Amniotic epithelial cell (primary cell): ENCODE data around the gene ISG15.
"Not testable (repeated sequence)": the region's sequence is repeated elsewhere in the genome, so short reads cannot be mapped to it uniquely, and the experiment has no call there.

Experiments used
- DNase-seq: peaks from one replicate; pipeline ENCODE4 v3.0.0-alpha.2; 2010; ENCODE audit warnings: low read depth

The ISG15 gene

DNA sequence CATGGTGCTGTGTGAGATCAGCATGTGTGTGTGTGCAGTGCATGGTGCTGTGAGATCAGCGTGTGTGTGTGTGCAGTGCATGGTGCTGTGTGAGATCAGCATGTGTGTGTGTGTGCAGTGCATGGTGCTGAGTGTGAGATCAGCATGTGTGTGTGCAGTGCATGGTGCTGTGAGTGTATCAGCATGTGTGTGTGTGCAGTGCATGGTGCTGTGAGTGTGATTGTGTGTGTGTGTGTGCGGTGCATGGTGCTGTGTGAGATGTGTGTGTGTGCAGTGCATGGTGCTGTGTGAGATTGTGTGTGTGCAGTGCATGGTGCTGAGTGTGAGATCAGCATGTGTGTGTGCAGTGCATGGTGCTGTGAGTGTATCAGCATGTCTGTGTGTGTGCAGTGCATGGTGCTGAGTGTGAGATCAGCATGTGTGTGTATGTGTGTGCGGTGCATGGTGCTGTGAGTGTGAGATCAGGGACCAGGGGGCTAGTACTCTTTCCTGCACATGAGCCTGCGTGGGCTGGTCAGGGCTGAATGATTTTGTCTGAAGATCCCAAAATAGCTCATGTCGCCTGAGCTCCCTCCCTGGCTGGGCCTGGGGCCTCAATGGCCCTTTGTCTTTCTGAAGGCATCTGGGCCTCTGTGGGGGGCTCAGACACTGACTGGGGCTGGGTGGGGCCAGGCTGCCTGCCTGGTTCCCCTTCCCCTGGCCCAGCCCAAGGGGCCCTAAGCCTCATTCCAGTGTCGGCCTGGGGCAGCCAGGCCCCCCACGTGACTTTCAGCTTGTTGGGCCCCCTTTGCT lies 17.8 kb downstream of the ISG15 start:
- not testable (repeated sequence) for DNase-seq

DNA sequence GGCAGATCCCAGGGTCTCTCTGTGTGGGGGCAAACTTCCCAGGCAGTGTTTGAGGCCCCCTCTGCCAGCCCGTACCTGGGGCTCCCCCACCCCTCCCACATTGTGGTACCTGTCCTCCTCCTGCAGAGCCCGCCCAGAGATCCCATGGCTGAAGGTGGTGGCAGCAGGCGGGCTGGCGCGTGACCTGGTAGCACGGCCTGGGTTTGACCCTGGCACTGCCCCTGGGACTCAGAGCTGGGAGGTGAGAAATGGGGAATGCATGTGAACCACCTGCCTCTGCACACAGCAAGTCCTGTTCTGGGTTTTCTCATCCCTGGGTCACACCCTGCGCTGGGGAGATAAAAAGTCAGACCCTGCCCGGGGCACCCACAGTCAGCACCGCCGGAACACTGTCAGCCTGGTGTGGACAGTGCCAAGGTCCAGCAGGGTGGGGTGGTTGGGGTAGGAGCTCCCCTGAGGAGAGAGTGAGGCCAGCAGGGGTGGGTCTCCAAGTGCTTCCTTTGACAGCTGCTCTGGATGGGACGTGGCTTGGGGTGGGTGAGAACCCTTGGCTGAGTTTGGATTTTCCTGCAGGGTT lies 18.4 kb downstream of the ISG15 start:
- DNase-seq: no peak

DNA sequence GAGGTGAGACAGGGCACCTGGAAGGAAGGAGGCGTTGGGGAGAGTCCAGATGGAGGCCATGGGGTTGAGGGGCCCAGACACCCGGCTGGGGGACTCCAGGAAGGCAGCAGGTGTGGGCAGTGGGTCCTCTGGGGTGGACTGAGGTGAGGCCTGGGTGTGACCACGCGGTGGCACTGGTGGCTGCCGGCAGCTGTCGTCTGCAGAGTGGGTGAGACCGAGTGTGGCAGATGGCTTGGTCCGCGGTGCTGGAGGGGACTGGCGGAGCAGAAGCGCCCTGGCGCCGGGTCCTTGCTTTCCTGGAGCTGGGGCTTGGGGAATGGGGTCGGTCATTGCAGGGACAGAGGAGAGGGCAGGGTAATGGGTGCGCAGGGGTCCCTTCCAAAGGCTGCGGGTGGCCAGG lies 19.1 kb downstream of the ISG15 start:
- DNase-seq: no peak

DNA sequence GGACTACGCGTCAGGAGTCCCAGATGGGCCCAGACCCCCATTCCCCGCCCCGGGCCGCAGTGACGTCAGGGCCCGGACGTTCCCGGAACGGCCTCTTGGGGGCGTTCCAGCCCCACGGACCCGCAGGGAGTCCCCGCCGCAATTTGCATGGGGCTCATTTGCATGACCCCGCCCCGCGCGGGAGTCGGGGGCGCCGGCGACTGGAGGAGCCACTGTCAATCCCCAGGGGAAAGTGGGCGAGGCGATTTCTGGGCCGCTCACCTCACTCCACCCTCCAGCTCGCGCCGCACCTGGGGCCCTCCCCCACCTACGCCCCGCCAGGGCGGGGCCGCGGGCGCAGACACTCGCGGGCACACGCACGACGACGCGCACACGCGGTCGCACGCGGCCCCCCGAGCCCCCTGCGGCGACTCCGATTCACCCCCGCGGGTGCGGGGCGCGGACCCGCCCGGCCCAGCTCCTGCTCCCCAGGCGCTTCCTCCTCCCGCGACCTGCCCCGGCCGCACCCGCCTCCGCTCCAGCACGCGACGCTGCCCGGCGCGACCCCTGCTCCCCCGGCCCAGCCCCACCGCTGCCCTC lies 19.8 kb downstream of the ISG15 start:
- DNase-seq: peak; percentile 66

DNA sequence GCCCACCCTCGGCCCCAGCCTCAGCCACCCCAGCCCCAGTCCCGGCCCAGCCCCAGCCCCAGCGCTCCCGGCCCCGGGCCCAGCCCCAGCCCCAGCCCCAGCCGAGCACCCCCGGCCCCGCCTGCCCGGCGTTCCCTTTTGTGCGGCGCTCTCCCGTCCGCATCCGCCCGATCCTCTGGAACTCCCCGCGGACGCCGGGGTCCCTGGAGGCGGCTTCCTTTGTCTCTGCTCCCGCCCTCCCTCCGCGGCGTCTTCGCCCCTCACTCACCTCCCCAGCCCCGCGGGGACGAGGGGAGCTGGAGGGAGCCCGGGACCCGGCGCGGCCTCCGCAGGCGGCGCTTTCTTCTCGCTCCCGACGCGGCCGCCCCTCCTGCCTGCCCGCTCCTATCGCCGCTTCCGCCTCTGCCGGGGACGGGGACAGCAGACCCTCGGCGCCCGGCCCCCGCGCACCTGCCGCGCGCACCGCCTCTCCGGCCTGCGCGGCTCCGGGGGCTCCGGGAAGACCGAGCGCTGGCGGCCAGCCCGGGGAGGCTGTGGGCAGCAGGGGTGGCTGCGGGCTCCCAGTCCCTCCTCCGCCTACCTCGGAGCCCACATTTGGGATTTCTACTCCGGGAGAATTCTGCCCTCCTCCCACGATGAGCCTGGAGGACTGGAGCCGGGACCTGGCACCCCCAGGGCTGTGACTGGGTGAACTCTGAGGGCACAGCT lies 20.6 kb downstream of the ISG15 start:
- DNase-seq: no peak

DNA sequence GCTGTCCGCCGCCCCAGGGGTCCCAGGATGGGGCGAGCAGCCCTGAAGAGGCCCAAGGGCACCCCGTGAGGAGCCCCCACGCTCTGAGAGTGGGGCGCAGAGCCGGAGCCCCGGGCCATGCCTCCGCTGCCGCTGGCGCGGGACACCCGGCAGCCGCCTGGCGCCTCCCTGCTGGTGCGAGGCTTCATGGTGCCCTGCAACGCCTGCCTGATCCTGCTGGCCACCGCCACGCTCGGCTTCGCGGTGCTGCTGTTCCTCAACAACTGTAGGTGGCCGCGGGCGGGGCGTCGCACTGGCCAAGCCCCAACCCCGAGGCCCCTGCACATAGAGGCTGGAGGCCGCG lies 21.1 kb downstream of the ISG15 start:
- DNase-seq: no peak

DNA sequence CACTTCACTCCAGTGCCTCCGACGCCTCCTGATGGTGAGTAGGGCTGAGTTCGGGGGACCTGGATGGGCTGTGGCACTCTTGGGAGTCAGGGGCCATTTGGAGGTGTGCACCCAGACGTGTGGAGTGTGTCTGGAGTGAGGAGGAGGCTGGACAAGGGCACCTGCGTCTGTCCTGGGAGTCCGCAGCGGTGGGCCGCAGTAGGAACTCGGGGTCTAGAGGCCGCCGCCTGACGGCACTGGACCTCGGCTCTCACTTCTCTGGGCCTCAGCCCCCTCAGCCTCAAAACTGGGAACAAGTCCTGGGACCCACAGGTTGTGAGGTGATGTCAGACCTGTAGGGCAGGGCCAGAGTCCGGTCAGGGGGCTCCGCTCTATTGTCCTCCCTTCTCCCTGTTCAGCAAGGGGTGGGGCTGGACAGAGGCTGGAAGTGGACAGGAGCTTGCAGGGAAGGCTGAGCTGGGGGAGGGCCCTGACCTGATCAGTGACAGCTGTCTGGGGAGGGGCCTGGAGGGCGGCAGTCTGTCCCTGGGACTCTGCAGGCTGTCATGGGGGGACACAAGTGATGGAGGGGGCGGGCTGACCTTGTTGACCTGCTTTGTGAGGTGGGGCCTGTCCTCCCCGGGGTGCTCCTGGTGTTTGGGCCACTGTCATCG lies 22.1 kb downstream of the ISG15 start:
- DNase-seq: no peak

DNA sequence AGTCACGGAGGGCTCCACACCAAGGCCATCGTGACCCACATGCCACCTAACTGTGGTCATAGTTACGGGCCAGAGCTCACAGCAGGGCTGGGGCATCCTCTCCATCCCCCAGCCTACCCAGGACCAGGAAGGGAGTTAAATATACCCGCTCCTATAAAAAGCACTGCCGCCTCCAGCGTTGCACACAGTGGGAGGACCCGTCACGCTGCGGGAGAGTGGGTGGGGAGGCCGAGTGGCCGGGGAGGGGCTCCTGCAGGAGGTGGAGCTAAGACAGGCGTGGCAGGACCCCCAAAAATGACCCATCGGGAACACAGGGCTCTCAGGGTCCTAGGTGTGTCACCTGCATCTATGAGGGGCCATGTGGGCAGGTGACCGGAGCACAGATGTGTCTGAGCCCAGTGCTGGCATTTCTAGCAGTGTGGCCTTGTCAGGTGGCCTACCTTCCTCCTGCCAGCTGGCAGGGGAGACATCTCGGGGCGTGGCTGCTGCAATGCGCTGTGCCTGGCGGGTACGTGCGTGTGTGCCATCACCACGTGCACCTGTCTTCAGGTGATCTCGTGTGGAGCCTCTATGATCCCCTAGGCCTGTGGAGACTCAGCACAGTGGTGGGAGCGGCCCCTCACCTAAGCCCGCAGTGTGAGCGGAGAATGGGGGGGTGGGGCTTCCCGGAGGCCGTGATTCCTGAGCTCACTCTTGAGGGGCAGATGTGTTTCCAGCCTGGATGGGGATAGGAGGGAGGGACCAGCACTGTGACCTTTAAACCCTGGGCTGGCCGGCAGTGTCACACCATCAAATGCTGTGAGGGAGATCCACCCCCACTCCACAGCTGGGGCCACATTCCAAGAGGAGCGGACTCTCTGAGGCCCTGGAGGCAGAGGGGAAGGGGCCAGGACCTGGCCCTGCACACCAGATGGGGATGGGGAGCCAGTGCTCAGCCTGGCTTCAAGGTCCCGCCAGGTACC lies 24.4 kb downstream of the ISG15 start:
- no peak for DNase-seq

DNA sequence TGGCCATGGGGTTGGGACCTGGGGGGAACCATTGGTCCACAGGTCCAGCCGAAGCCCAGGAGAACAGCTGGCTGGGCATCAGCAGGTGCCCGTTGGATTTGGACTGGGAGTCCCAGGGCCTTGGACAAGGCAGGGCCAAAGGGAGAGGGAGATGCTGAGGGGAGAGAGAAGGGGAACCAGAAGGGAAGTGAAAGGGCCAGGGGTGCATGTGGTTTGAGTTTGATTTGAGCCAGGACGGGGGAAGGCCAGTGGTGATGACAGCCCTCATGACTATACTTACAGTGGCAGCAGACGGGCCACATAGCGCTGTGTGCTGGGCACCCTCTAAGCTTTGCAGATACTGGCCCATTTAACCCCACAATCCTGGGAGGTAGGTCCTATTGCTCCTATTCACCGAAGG lies 25.4 kb downstream of the ISG15 start:
- no peak for DNase-seq

DNA sequence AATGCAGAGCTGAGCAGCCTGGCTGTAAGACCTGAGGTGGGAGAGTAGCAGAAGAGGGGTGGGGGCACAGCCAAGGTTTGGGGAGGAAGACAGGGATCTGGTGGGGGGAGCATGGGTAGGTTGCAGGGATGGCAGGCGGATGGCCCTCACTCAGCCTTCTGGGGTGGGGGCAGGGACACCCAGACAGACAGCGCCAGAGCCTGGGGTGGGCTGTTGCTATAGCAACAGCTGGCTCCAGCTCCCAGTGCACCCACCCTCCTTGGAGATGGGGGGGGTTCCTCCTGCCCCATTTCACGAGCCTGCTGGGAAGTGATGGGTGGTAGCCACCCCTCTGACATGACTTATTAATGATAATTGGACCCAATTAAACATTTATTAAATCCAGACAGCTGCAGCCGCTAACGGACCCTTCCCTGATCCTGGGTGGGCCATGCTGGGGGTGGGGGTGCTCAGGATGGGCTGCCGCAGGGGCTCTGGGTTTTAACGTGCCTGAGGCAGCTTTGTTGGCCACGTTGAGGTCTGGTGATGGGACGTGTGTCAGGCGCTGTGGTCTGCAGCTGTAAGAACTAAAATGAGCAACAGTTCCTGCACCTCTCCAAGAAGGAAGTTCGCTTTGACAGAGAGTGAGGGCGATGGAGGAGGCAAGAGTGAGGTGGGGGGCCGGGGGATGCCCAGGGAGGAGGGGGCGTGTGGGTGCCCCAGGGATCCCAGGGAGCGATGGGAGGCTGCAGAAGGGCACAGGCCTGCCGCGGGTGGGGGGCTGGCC lies 26.0 kb downstream of the ISG15 start:
- no peak for DNase-seq

DNA sequence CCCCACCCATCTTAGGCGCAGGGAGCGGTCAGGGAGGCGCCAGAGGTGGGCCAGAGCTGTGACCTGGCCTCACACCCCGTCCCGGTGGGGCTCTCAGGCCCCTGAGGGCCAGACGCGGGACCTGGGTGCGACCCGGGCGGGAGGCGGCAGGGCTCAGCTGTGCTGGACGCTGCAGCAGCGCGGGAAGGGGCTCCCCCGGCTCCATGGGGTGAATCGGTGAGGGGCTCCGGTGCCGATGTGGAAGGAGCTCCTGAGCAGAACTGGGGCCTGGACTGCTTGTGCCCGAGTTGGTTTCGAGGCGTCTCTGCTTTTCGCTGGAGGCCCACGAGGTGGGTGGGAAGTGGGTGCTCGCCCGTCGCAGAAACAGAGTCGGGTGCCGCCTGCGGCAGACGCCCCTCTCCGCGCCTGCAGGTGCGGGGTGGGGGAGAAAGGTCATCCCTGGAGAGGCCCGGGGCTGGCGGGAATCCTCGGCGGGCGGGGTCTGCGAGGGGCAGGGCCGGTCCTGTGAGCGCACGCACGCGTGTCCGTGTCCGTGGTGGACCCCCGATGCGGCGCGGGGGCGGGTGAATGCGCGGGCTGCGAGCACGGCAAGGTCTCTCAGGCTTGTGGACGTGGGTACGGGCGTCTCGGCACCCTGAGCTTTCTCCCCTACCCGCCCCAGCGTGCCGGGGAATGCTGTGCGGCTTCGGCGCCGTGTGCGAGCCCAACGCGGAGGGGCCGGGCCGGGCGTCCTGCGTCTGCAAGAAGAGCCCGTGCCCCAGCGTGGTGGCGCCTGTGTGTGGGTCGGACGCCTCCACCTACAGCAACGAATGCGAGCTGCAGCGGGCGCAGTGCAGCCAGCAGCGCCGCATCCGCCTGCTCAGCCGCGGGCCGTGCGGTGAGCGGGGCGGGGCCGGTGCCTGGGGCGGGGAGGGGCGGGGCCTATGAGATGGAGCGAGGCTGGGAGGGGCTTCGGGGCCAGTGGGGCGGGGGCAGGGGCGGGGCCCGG lies 27.0 kb downstream of the ISG15 start:
- DNase-seq: peak; percentile 77

DNA sequence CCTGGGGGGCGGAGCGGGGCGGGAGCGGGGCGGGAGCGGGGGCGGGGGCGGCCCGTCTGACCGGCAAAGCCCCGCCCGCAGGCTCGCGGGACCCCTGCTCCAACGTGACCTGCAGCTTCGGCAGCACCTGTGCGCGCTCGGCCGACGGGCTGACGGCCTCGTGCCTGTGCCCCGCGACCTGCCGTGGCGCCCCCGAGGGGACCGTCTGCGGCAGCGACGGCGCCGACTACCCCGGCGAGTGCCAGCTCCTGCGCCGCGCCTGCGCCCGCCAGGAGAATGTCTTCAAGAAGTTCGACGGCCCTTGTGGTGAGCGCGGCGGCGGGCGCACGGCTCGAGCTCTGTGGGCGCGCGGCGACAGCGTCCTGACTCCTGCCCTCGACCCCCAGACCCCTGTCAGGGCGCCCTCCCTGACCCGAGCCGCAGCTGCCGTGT lies 27.8 kb downstream of the ISG15 start:
- DNase-seq: no peak

DNA sequence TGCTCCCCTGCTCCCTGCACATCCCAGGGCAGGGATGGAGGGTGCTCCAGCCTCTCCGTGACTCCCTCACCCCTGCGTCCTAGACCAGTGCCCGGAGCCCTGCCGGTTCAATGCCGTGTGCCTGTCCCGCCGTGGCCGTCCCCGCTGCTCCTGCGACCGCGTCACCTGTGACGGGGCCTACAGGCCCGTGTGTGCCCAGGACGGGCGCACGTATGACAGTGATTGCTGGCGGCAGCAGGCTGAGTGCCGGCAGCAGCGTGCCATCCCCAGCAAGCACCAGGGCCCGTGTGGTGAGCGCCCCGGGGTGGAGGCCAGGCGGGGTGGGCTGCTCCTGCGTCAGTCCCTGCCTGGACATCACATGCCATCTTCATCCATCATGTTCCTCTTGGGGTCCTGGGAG lies 28.6 kb downstream of the ISG15 start:
- no peak for DNase-seq

DNA sequence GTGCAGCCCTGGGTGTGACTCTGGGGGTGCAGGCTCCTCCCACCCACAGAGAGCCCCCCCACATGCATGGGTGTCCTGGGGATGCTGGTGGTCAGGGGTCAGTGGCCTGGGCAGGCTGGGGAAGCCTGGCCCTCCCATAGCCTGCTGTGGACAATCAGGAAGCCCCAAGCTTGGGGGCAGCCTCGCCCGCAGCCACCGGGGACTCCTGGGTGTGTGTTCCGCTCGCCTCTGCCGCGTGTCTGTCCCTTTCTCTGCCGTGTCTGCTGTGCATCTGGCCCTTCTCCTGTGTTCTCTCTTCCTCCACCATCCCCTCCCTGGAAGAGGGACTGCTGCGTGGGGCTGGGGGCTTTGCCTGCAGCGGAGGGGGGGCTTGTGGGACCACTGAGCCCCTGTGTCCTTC lies 29.5 kb downstream of the ISG15 start:
- DNase-seq: no peak

DNA sequence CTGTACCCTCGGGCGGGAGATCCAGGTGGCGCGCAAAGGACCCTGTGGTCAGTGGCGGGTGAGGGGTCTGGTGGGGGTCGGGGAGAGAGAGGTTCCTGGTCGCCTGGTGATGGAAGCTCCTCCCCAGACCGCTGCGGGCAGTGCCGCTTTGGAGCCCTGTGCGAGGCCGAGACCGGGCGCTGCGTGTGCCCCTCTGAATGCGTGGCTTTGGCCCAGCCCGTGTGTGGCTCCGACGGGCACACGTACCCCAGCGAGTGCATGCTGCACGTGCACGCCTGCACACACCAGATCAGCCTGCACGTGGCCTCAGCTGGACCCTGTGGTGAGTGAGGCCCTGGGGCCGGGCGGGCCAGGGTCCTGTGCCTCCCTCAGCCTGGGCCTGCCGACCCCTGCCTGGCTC lies 30.1 kb downstream of the ISG15 start:
- DNase-seq: no peak

DNA sequence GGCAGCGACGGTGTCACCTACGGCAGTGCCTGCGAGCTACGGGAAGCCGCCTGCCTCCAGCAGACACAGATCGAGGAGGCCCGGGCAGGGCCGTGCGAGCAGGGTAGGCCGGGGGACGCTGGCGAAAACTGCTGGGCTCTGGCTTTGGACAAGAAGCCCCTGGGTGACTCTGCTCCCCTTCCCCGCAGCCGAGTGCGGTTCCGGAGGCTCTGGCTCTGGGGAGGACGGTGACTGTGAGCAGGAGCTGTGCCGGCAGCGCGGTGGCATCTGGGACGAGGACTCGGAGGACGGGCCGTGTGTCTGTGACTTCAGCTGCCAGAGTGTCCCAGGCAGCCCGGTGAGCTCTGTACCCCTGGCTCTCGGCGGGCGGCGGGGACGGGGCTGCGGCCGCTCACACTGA lies 30.6 kb downstream of the ISG15 start:
- no peak for DNase-seq

DNA sequence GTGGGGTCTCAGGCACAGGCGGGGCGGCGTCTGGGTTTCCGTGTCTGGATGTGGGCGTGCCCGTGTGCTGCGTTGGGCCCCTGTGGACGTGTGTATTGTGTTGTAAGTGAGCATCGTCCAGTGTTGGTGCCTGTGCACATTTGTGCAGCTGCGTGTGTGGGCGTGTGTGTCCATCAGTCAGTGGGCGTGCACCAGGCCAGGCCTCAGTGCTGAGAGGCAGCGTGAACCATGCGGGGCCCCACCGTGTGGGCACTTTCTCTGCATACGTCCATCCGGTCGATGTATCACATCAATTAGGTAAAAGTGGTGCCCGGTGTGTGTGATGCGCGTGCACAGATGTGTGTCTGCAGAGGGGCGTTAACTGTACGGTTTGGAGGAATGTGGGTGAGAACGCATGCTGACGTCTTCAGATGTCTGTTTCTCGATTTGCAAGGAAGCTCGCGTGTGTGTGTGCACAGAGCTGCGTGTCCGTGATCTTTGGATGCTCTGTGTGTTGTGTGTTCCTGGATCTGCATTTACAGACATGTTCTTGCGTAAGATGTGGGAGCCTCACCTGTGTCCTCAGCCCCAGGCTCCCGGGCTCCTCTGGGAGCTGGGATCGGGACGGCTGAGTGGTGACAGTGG lies 31.3 kb downstream of the ISG15 start:
- DNase-seq: no peak

DNA sequence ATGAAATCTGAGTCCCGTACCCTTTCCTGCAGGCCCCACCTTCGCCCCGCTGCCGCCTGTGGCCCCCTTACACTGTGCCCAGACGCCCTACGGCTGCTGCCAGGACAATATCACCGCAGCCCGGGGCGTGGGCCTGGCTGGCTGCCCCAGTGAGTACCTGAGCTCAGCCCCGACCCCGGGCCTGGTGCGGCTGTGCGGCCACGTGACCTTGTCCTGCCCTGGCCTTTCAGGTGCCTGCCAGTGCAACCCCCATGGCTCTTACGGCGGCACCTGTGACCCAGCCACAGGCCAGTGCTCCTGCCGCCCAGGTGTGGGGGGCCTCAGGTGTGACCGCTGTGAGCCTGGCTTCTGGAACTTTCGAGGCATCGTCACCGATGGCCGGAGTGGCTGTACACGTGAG lies 31.8 kb downstream of the ISG15 start:
- DNase-seq: no peak

DNA sequence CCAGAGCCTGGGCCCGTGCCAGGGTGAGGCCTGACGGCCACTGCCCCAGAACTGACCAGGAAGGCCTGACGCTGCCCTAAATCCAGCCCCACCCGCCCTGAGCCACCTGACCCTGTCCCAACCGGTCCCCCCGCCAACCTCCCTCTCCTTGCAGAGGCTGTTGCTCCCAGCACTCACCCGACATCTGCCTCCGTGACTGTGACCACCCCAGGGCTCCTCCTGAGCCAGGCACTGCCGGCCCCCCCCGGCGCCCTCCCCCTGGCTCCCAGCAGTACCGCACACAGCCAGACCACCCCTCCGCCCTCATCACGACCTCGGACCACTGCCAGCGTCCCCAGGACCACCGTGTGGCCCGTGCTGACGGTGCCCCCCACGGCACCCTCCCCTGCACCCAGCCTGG lies 32.9 kb downstream of the ISG15 start:
- no peak for DNase-seq
